Panc1 (cell line): ENCODE data around the gene URGCP. TPM values are rescaled to one million over a fixed set of nuclear protein-coding genes. Genes with fewer than 3 reads are reported as not detected.
A peak's percentile ranks its signal among the peaks of the same experiment; 100 is the strongest.

Experiments
- ATAC-seq: fragments of 200-7000 bp; cut with Tn5 transposase; 2 replicates; pipeline ENCODE4 v1.9.1; 2020; ENCODE audit warnings: mild to moderate bottlenecking, moderate library complexity
- Bru-seq: library from RNA; stranded (reverse); fragments of 400-500 nt; gene quantifications from one replicate; lab custom pipeline; 2021; lab: Mats Ljungman, UMichigan
- BruChase-seq, 2 experiments: library from RNA; stranded (reverse); fragments of 400-500 nt; gene quantifications; one replicate each; lab custom pipeline; 2021; lab: Mats Ljungman, UMichigan
- BruUV-seq: library from RNA; stranded (reverse); fragments of 400-500 nt; replicated peaks from 2 replicates; lab custom pipeline; 2021; lab: Mats Ljungman, UMichigan
- CTCF ChIA-PET: fragments of 300-600 bp; sonication (Branson Sonifier 250); formaldehyde crosslinking; loops from one replicate; lab custom pipeline; 2022; ENCODE audit warnings: antibody characterized with exemption; lab: Charles Lee
- POLR2A ChIA-PET: fragments of 300-600 bp; sonication (Branson Sonifier 250); formaldehyde crosslinking; loops from one replicate; lab custom pipeline; 2022; ENCODE audit warnings: antibody characterized with exemption; lab: Charles Lee
- DNase-seq: peaks from one replicate; pipeline ENCODE4 v3.0.0-alpha.2; 2010; ENCODE audit warnings: low read depth, low spot score
- H3K27ac ChIP-seq: 2 replicates; pipeline ENCODE4 v1.5.1; 2011; ENCODE audit warnings: mild to moderate bottlenecking, low read length, inconsistent platforms
- H3K27me3 ChIP-seq: fragments of 200-500 bp; sonication (Bioruptor generic); 2 replicates; pipeline ENCODE4 v1.6.0; 2014; ENCODE audit warnings: low read length, inconsistent platforms; ENCODE audit not compliant: control insufficient read depth, insufficient read depth
- H3K36me3 ChIP-seq: fragments of 200-500 bp; sonication (Bioruptor generic); 2 replicates; pipeline ENCODE4 v1.5.1; 2014; ENCODE audit warnings: inconsistent platforms, mild to moderate bottlenecking, low read length, moderate library complexity; ENCODE audit not compliant: control insufficient read depth, insufficient read depth
- H3K4me1 ChIP-seq: 2 replicates; pipeline ENCODE4 v1.5.1; 2011; ENCODE audit warnings: inconsistent platforms, mild to moderate bottlenecking, low read length, moderate library complexity; ENCODE audit not compliant: control insufficient read depth, insufficient read depth
- H3K4me3 ChIP-seq, 2 experiments: 2 replicates each; pipeline ENCODE4 v1.5.1; 2011 to 2012; ENCODE audit warnings: low read depth in 2 of 2, low read length in 2 of 2, mild to moderate bottlenecking in 2 of 2, inconsistent platforms in 1 of 2, moderate library complexity in 1 of 2
- H3K9me3 ChIP-seq: fragments of 200-500 bp; sonication (Bioruptor generic); 2 replicates; pipeline ENCODE4 v1.5.1; 2014; ENCODE audit warnings: low read depth, mild to moderate bottlenecking, inconsistent platforms, low read length, moderate library complexity; ENCODE audit not compliant: control insufficient read depth, insufficient read depth
- POLR2AphosphoS5 ChIP-seq: IDR thresholded peaks from 2 replicates; pipeline ENCODE4 v1.6.1; 2012; ENCODE audit warnings: mild to moderate bottlenecking, low read depth, low read length, moderate library complexity
- SIN3A ChIP-seq: IDR thresholded peaks from 2 replicates; pipeline ENCODE4 v1.6.1; 2012; ENCODE audit warnings: low read depth, mild to moderate bottlenecking, low read length, moderate library complexity, borderline replicate concordance; ENCODE audit not compliant: insufficient read depth
- TCF7L2 ChIP-seq: IDR thresholded peaks from 2 replicates; pipeline ENCODE4 v1.6.1; 2011; ENCODE audit warnings: mild to moderate bottlenecking, low read depth, low read length, inconsistent platforms
- in situ Hi-C: cut with HindIII; loops from 2 replicates; pipeline ENCODE4 v1.10.0; 2016; ENCODE audit warnings: low sequenced_read_pairs, low pct_unique_long_range_greater_than_20kb
- intact Hi-C: fragments of 100-400 bp; cut with micrococcal nuclease; formaldehyde crosslinking; loops from one replicate; pipeline ENCODE4 v1.10.0; 2022; ENCODE audit not compliant: unreplicated experiment
- long read RNA-seq: library from polyadenylated mRNA; unstranded; transcript quantifications from one replicate; pipeline ENCODE4 v2.0.0, GENCODE V29; 2021; ENCODE audit not compliant: unreplicated experiment
- polyA plus RNA-seq: library from polyadenylated mRNA; unstranded; fragments of >200 nt; gene quantifications from one replicate; pipeline ENCODE4 v1.2.1, GENCODE V29; 2012; ENCODE audit warnings: missing spikeins; ENCODE audit not compliant: insufficient read length
- total RNA-seq: library from RNA; stranded (reverse); gene quantifications from one replicate; pipeline ENCODE4 v1.2.1, GENCODE V29; 2021; ENCODE audit not compliant: unreplicated experiment
- TF ChIP-seq, protein P1 (sequence below), 2 experiments: IDR thresholded peaks; 2 replicates each; pipeline ENCODE4 v1.6.1; 2011 to 2012; ENCODE audit warnings: low read depth in 2 of 2, control low read depth in 1 of 2, low read length in 1 of 2, mild to moderate bottlenecking in 1 of 2, moderate library complexity in 1 of 2; ENCODE audit not compliant: insufficient read depth in 1 of 2
- TF ChIP-seq, protein P2 (sequence below): fragments of 450-650 bp; IDR thresholded peaks from 2 replicates; pipeline ENCODE4 v1.5.1; 2017; ENCODE audit warnings: mild to moderate bottlenecking

The URGCP gene, protein sequence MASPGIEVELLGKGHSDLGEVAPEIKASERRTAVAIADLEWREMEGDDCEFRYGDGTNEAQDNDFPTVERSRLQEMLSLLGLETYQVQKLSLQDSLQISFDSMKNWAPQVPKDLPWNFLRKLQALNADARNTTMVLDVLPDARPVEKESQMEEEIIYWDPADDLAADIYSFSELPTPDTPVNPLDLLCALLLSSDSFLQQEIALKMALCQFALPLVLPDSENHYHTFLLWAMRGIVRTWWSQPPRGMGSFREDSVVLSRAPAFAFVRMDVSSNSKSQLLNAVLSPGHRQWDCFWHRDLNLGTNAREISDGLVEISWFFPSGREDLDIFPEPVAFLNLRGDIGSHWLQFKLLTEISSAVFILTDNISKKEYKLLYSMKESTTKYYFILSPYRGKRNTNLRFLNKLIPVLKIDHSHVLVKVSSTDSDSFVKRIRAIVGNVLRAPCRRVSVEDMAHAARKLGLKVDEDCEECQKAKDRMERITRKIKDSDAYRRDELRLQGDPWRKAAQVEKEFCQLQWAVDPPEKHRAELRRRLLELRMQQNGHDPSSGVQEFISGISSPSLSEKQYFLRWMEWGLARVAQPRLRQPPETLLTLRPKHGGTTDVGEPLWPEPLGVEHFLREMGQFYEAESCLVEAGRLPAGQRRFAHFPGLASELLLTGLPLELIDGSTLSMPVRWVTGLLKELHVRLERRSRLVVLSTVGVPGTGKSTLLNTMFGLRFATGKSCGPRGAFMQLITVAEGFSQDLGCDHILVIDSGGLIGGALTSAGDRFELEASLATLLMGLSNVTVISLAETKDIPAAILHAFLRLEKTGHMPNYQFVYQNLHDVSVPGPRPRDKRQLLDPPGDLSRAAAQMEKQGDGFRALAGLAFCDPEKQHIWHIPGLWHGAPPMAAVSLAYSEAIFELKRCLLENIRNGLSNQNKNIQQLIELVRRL
- 34.3 TPM for total RNA-seq
- 29.5 TPM for polyA plus RNA-seq
- percentile 79 among the genes with signal in this experiment for Bru-seq, nascent RNA
- percentile 97 among the genes with signal in this experiment for BruChase-seq, experiment 1, labeled RNA remaining after a 2-hour chase
- percentile 86 among the genes with signal in this experiment for BruChase-seq, experiment 2, labeled RNA remaining after a 6-hour chase
- long read RNA-seq, full-length matches to known transcripts = 83 of 97 reads
- long read RNA-seq, partial matches to known transcripts = 2 of 97 reads
- long read RNA-seq, other reads (novel, unspliced or antisense) = 12 of 97 reads

DNA sequence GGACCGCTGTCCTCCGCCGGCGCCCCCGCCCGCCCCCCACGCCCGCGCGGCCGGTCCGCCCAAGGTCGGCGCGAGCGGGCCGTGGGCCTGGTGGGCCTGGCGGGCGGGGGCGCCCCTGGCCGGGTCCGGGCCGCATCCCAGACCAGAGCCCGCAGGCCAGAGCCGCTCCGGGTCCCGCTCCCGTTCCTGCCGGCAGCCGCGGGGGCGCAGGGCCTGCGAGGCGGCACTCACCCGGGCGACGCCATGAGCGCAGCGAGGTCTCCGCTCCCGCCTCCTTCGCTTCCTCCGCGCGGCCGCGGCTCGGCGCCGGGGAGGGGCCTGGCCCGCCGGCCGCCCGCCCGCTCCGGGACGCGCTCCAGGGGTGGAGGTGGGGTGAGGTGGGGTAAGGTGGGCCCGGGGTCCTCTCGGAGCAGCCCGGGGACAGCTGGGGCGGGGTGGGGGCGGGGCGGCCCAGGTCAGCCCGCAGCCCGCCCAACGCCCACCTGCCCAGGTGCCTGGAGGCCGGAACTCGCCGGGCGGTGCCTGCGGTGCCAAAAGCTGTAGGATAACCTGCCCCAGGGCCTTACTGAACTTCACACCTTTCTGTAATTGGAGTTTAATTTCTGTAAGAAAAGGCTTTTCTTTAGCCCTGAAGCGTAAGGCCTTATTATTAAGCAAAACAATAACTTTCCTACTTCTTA, at the start of gene URGCP:
Gene URGCP (minus strand): TSS at position 266 of the 680 bp plus-strand sequence. CDS start 21 bp downstream, at position 245.
- H3K4me3 ChIP-seq = peak within 1 kb of the TSS; percentile 77 to 84
- TF ChIP-seq SIN3A = no peak
- no peak for TF ChIP-seq POLR2AphosphoS5
- TF ChIP-seq, protein P1, sequence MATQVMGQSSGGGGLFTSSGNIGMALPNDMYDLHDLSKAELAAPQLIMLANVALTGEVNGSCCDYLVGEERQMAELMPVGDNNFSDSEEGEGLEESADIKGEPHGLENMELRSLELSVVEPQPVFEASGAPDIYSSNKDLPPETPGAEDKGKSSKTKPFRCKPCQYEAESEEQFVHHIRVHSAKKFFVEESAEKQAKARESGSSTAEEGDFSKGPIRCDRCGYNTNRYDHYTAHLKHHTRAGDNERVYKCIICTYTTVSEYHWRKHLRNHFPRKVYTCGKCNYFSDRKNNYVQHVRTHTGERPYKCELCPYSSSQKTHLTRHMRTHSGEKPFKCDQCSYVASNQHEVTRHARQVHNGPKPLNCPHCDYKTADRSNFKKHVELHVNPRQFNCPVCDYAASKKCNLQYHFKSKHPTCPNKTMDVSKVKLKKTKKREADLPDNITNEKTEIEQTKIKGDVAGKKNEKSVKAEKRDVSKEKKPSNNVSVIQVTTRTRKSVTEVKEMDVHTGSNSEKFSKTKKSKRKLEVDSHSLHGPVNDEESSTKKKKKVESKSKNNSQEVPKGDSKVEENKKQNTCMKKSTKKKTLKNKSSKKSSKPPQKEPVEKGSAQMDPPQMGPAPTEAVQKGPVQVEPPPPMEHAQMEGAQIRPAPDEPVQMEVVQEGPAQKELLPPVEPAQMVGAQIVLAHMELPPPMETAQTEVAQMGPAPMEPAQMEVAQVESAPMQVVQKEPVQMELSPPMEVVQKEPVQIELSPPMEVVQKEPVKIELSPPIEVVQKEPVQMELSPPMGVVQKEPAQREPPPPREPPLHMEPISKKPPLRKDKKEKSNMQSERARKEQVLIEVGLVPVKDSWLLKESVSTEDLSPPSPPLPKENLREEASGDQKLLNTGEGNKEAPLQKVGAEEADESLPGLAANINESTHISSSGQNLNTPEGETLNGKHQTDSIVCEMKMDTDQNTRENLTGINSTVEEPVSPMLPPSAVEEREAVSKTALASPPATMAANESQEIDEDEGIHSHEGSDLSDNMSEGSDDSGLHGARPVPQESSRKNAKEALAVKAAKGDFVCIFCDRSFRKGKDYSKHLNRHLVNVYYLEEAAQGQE (IDR thresholded peaks at IDR 0.05; ENCODE audit: insufficient read depth in 1 of 2, low read depth in 2 of 2, low read length in 1 of 2) = no peak
- TF ChIP-seq TCF7L2 = no peak
- TF ChIP-seq, protein P2, sequence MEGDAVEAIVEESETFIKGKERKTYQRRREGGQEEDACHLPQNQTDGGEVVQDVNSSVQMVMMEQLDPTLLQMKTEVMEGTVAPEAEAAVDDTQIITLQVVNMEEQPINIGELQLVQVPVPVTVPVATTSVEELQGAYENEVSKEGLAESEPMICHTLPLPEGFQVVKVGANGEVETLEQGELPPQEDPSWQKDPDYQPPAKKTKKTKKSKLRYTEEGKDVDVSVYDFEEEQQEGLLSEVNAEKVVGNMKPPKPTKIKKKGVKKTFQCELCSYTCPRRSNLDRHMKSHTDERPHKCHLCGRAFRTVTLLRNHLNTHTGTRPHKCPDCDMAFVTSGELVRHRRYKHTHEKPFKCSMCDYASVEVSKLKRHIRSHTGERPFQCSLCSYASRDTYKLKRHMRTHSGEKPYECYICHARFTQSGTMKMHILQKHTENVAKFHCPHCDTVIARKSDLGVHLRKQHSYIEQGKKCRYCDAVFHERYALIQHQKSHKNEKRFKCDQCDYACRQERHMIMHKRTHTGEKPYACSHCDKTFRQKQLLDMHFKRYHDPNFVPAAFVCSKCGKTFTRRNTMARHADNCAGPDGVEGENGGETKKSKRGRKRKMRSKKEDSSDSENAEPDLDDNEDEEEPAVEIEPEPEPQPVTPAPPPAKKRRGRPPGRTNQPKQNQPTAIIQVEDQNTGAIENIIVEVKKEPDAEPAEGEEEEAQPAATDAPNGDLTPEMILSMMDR = no peak
- H3K27ac ChIP-seq = peak within 1 kb of the TSS; percentile 91
- CTCF ChIA-PET = no interaction called here
- no peak for DNase-seq
- no TSS peak for BruUV-seq
- ATAC-seq = peak; percentile 92
- peaks cover 15% of the 10 kb centered on the region; the same call in 1 of the 2 replicates for H3K4me1 ChIP-seq
- intact Hi-C loops (no loop called here), in situ Hi-C loops (no loop called here)
- H3K36me3 ChIP-seq = no peaks in the 10 kb centered on the region
- POLR2A ChIA-PET = no interaction called here
- no peaks in the 10 kb centered on the region for H3K9me3 ChIP-seq
- no peaks in the 10 kb centered on the region for H3K27me3 ChIP-seq

DNA sequence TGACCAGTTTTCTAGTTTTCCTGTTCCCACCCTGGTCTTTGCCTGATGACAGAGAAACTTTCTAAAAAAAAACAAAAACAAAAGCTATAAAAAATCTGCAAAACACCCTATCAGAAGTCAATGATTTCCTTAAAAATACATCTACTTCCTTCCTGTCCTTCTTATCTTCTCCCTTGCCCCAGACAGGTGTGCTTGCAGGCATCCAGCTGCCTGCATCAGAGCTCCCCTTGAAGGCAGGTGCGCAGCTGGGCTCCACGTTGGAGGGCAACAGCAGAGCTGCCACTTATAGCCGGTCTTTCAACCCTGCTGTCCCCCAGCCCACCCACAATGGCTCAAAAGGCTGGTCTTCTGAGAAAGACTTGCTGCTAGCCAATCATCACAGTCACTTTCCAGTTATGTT, 49.6 kb upstream of the URGCP start:
- intact Hi-C loops = no loop called here
- ChIA-PET CTCF (interaction anchor here (0.5 kb wide), 1 partner anchor 231 kb away, joined by 4 read pairs; no protein-coding TSS in a partner anchor), POLR2A (no interaction called here)
- no peaks in the 10 kb centered on the region for H3K36me3 ChIP-seq
- no peak for TF ChIP-seq TCF7L2
- no peaks in the 10 kb centered on the region for H3K9me3 ChIP-seq
- no peaks in the 10 kb centered on the region for H3K27me3 ChIP-seq
- in situ Hi-C loops = no loop called here
- no peak for DNase-seq
- no peaks in the 10 kb centered on the region for H3K4me1 ChIP-seq
- ATAC-seq = no peak
- H3K4me3 ChIP-seq = no peak overlapping the region
- H3K27ac ChIP-seq = no peak overlapping the region
- BruUV-seq = no TSS peak
